ENCODE results near the gene C13orf46. TPM values are rescaled to one million over a fixed set of nuclear protein-coding genes. Genes with fewer than 3 reads are reported as not detected.
A peak's percentile ranks its signal among the peaks of the same experiment; 100 is the strongest.

C13orf46 gene
- total RNA-seq, 1 experiment from 2014 or later, result not detected

- Histone ChIP-seq H3K27me3 (replicated peaks) (no peaks in the 10 kb centered on the region), H3K27ac (no peak overlapping the region), H3K4me3 (no peak overlapping the region), H3K9me3 (replicated peaks) (no peaks in the 10 kb centered on the region), H3K4me1 (replicated peaks) (peaks cover 10% of the 10 kb centered on the region), H3K36me3 (no peaks in the 10 kb centered on the region)
- DNase-seq (ENCODE audit: low read depth in 1 of 2, low spot score in 2 of 2), result no peak
Observed at GRCh38 chr13:113933901-113934300, 40.0 kb downstream of the C13orf46 start.

GRCh38 chr13:113931841-113932459, 41.9 kb downstream of the C13orf46 start:
- no peaks in the 10 kb centered on the region for H3K9me3 ChIP-seq (replicated peaks)
- H3K36me3 ChIP-seq, result no peaks in the 10 kb centered on the region
- H3K4me1 ChIP-seq (replicated peaks), result peaks cover 30% of the 10 kb centered on the region
- no peak overlapping the region for H3K27ac ChIP-seq
- DNase-seq (ENCODE audit: low read depth in 1 of 2, low spot score in 2 of 2), result no peak
- no peak overlapping the region for H3K4me3 ChIP-seq
- no peaks in the 10 kb centered on the region for H3K27me3 ChIP-seq (replicated peaks)

- 0 out of 2 replicates have a peak, but pooled peaks cover 3% of the 10 kb centered on the region for H3K9me3 ChIP-seq (replicated peaks)
- H3K4me3 ChIP-seq, result no peak overlapping the region
- no peaks in the 10 kb centered on the region for H3K36me3 ChIP-seq
- no peak overlapping the region for H3K27ac ChIP-seq
- peaks cover 31% of the 10 kb centered on the region for H3K4me1 ChIP-seq (replicated peaks)
- DNase-seq (ENCODE audit: low read depth in 1 of 2, low spot score in 2 of 2), result no peak
- no peaks in the 10 kb centered on the region for H3K27me3 ChIP-seq (replicated peaks)
Observed at GRCh38 chr13:113930671-113931637, 42.9 kb downstream of the C13orf46 start.

GRCh38 chr13:113929628-113930615, 44.0 kb downstream of the C13orf46 start:
- peak in 1 of 2 experiments; percentile 28 for DNase-seq (ENCODE audit: low read depth in 1 of 2, low spot score in 2 of 2)
- Histone ChIP-seq H3K27ac (no peak overlapping the region), H3K9me3 (replicated peaks) (0 out of 2 replicates have a peak, but pooled peaks cover 3% of the 10 kb centered on the region), H3K27me3 (replicated peaks) (no peaks in the 10 kb centered on the region), H3K4me3 (no peak overlapping the region), H3K36me3 (no peaks in the 10 kb centered on the region), H3K4me1 (replicated peaks) (peaks cover 31% of the 10 kb centered on the region)

GRCh38 chr13:113928685-113929627, 44.9 kb downstream of the C13orf46 start:
- H3K36me3 ChIP-seq, result no peaks in the 10 kb centered on the region
- no peak overlapping the region for H3K4me3 ChIP-seq
- no peaks in the 10 kb centered on the region for H3K27me3 ChIP-seq (replicated peaks)
- peak; percentile 57 to 67 for DNase-seq (ENCODE audit: low read depth in 1 of 2, low spot score in 2 of 2)
- H3K27ac ChIP-seq, result no peak overlapping the region
- 0 out of 2 replicates have a peak, but pooled peaks cover 3% of the 10 kb centered on the region for H3K9me3 ChIP-seq (replicated peaks)
- peaks cover 31% of the 10 kb centered on the region for H3K4me1 ChIP-seq (replicated peaks)

GRCh38 chr13:113927661-113928581, 46.0 kb downstream of the C13orf46 start:
- DNase-seq (ENCODE audit: low read depth in 1 of 2, low spot score in 2 of 2), result peak; percentile 99

GRCh38 chr13:113926951-113927660, 46.8 kb downstream of the C13orf46 start:
- no peaks in the 10 kb centered on the region for H3K27me3 ChIP-seq (replicated peaks)
- H3K9me3 ChIP-seq (replicated peaks), result peaks cover 5% of the 10 kb centered on the region
- no peaks in the 10 kb centered on the region for H3K36me3 ChIP-seq
- no peak for DNase-seq (ENCODE audit: low read depth in 1 of 2, low spot score in 2 of 2)
- 0 out of 2 replicates have a peak overlapping the region, but pooled peaks have one; percentile 1 for H3K27ac ChIP-seq
- H3K4me1 ChIP-seq (replicated peaks), result peaks cover 31% of the 10 kb centered on the region
- no peak overlapping the region for H3K4me3 ChIP-seq

More at GRCh38 chr13:113927661-113928581, 46.0 kb downstream of the C13orf46 start:
- Histone ChIP-seq H3K4me3 (no peak overlapping the region), H3K4me1 (replicated peaks) (peaks cover 31% of the 10 kb centered on the region), H3K27me3 (replicated peaks) (no peaks in the 10 kb centered on the region), H3K9me3 (replicated peaks) (0 out of 2 replicates have a peak, but pooled peaks cover 3% of the 10 kb centered on the region), H3K36me3 (no peaks in the 10 kb centered on the region), H3K27ac (peak overlapping the region; percentile 4)

- H3K9me3 ChIP-seq (replicated peaks), result peaks cover 13% of the 10 kb centered on the region
- no peaks in the 10 kb centered on the region for H3K36me3 ChIP-seq
- DNase-seq (ENCODE audit: low read depth in 1 of 2, low spot score in 2 of 2), result no peak
- no peak overlapping the region for H3K27ac ChIP-seq
- H3K27me3 ChIP-seq (replicated peaks), result no peaks in the 10 kb centered on the region
- peaks cover 31% of the 10 kb centered on the region for H3K4me1 ChIP-seq (replicated peaks)
- no peak overlapping the region for H3K4me3 ChIP-seq
Observed at GRCh38 chr13:113926301-113926761, 47.5 kb downstream of the C13orf46 start.

- Histone ChIP-seq H3K4me1 (replicated peaks) (peaks cover 25% of the 10 kb centered on the region), H3K27ac (no peak overlapping the region), H3K4me3 (no peak overlapping the region), H3K9me3 (replicated peaks) (peaks cover 16% of the 10 kb centered on the region), H3K36me3 (no peaks in the 10 kb centered on the region), H3K27me3 (replicated peaks) (no peaks in the 10 kb centered on the region)
- DNase-seq (ENCODE audit: low read depth in 1 of 2, low spot score in 2 of 2), result peak in 1 of 2 experiments; percentile 48
Observed at GRCh38 chr13:113924184-113924901, 49.5 kb downstream of the C13orf46 start.

- no peaks in the 10 kb centered on the region for H3K27me3 ChIP-seq (replicated peaks)
- DNase-seq (ENCODE audit: low read depth in 1 of 2, low spot score in 2 of 2), result peak in 1 of 2 experiments; percentile 47
- no peak overlapping the region for H3K27ac ChIP-seq
- H3K36me3 ChIP-seq, result no peaks in the 10 kb centered on the region
- H3K9me3 ChIP-seq (replicated peaks), result peaks cover 16% of the 10 kb centered on the region
- peaks cover 17% of the 10 kb centered on the region for H3K4me1 ChIP-seq (replicated peaks)
- H3K4me3 ChIP-seq, result no peak overlapping the region
Observed at GRCh38 chr13:113923376-113924063, 50.4 kb downstream of the C13orf46 start.
